PC-3 (cell line): ENCODE measurements around the gene FAM200B. TPM values are rescaled to one million over a fixed set of nuclear protein-coding genes. Genes with fewer than 3 reads are reported as not detected.

Experiments
- ATAC-seq: fragments of 200-7000 bp; cut with Tn5 transposase; 2 replicates; pipeline ENCODE4 v1.9.1; 2020; ENCODE audit warnings: mild to moderate bottlenecking, moderate library complexity
- BruUV-seq: library from RNA; stranded (reverse); fragments of 400-500 nt; replicated peaks from 2 replicates; lab custom pipeline; 2021; lab: Mats Ljungman, UMichigan
- CTCF ChIA-PET: fragments of 300-600 bp; sonication (Branson Sonifier 250); formaldehyde crosslinking; loops from one replicate; lab custom pipeline; 2022; ENCODE audit warnings: antibody characterized with exemption; lab: Charles Lee
- POLR2A ChIA-PET: fragments of 300-600 bp; sonication (Branson Sonifier 250); formaldehyde crosslinking; loops from one replicate; lab custom pipeline; 2022; ENCODE audit warnings: antibody characterized with exemption; ENCODE audit not compliant: unreplicated experiment; lab: Charles Lee
- DNase-seq: peaks from one replicate; pipeline ENCODE4 v3.0.0-alpha.2; 2015
- H2AFZ ChIP-seq: fragments of 300-600 bp; sonication (generic); 2 replicates; pipeline ENCODE4 v1.6.0; 2016; ENCODE audit warnings: antibody characterized with exemption, low read length
- H3F3A ChIP-seq: fragments of 300-600 bp; sonication (generic); one replicate; pipeline ENCODE4 v1.6.0; 2017; ENCODE audit warnings: antibody characterized with exemption, low read length, control low read depth, mild to moderate bottlenecking; ENCODE audit not compliant: unreplicated experiment
- H3K27ac ChIP-seq: fragments of 300-600 bp; sonication (generic); 2 replicates; pipeline ENCODE4 v1.5.1; 2016; ENCODE audit warnings: mild to moderate bottlenecking, low read length
- H3K27me3 ChIP-seq: fragments of 300-600 bp; sonication (generic); 2 replicates; pipeline ENCODE4 v1.6.1; 2016; ENCODE audit warnings: low read length, mixed read lengths
- H3K36me3 ChIP-seq: fragments of 300-600 bp; sonication (generic); 2 replicates; pipeline ENCODE4 v1.6.1; 2016; ENCODE audit warnings: low read depth, mixed run types, low read length, mixed read lengths
- H3K4me1 ChIP-seq: fragments of 300-600 bp; sonication (generic); 2 replicates; pipeline ENCODE4 v1.5.1; 2016; ENCODE audit warnings: low read length; ENCODE audit not compliant: insufficient read depth
- H3K4me2 ChIP-seq: fragments of 300-600 bp; sonication (generic); 2 replicates; pipeline ENCODE4 v1.6.0; 2016; ENCODE audit warnings: low read length
- H3K4me3 ChIP-seq: fragments of 300-600 bp; sonication (generic); 2 replicates; pipeline ENCODE4 v1.5.1; 2016; ENCODE audit warnings: mild to moderate bottlenecking, low read length, mixed read lengths
- H3K79me2 ChIP-seq: fragments of 300-600 bp; sonication (generic); 2 replicates; pipeline ENCODE4 v1.6.1; 2017; ENCODE audit warnings: low read length, mixed read lengths
- H3K9ac ChIP-seq: fragments of 300-600 bp; sonication (generic); 2 replicates; pipeline ENCODE4 v1.6.0; 2016; ENCODE audit warnings: mild to moderate bottlenecking, low read length
- H3K9me2 ChIP-seq: fragments of 300-600 bp; sonication (generic); replicated peaks from 2 replicates; pipeline ENCODE4 v1.6.1; 2016; ENCODE audit warnings: mixed run types, low read length, mixed read lengths
- H3K9me3 ChIP-seq: fragments of 300-600 bp; sonication (generic); 2 replicates; pipeline ENCODE4 v1.6.1; 2016; ENCODE audit warnings: low read length, mixed read lengths
- H4K20me1 ChIP-seq: fragments of 300-600 bp; sonication (generic); 2 replicates; pipeline ENCODE4 v1.6.1; 2016; ENCODE audit warnings: low read length, mixed read lengths
- EZH2 ChIP-seq: fragments of 300-600 bp; sonication (generic); IDR thresholded peaks from one replicate; pipeline ENCODE4 v1.6.1; 2017; ENCODE audit warnings: antibody characterized with exemption, mild to moderate bottlenecking, low read length; ENCODE audit not compliant: unreplicated experiment
- EZH2phosphoT487 ChIP-seq: fragments of 300-600 bp; sonication (generic); IDR thresholded peaks from 2 replicates; pipeline ENCODE4 v1.6.1; 2018; ENCODE audit warnings: mild to moderate bottlenecking, antibody characterized with exemption, low read length, borderline replicate concordance
- intact Hi-C: fragments of 100-400 bp; cut with micrococcal nuclease; formaldehyde crosslinking; loops from 2 replicates; pipeline ENCODE4 v1.9.0; 2023
- total RNA-seq: library from RNA; depleted of rRNA; stranded (reverse); fragments of >200 nt; gene quantifications from 2 replicates; pipeline ENCODE4 v1.2.3, GENCODE V29; 2014
- TF ChIP-seq, protein P1 (sequence below): fragments of 300-600 bp; sonication (generic); conservative IDR thresholded peaks from 2 replicates; pipeline ENCODE4 v1.5.1; 2017; ENCODE audit warnings: antibody characterized with exemption, low read depth, mild to moderate bottlenecking, low read length

The FAM200B gene
- total RNA-seq, 1 experiment from 2014 or later, result 20.1 TPM

GRCh38 chr4:15675356-15675755 is 6.3 kb upstream of the FAM200B start:
- Histone ChIP-seq H3K4me1 (peaks cover 34% of the 10 kb centered on the region), H3K36me3 (no peaks in the 10 kb centered on the region), H2AFZ (no peak overlapping the region), H3F3A (no peaks in the 10 kb centered on the region), H3K9ac (no peak overlapping the region), H3K4me2 (no peak overlapping the region), H3K27ac (no peak overlapping the region), H3K79me2 (peaks cover 90% of the 10 kb centered on the region), H3K4me3 (no peak overlapping the region), H3K9me3 (no peaks in the 10 kb centered on the region), H3K27me3 (no peaks in the 10 kb centered on the region), H3K9me2 (no peaks in the 10 kb centered on the region), H4K20me1 (no peaks in the 10 kb centered on the region)
- DNase-seq (no peak), ATAC-seq (no peak)
- intact Hi-C loops, result no loop called here
- BruUV-seq, result no TSS peak
- no peak for TF ChIP-seq EZH2phosphoT487
- no peak for TF ChIP-seq EZH2
- TF ChIP-seq, protein P1, sequence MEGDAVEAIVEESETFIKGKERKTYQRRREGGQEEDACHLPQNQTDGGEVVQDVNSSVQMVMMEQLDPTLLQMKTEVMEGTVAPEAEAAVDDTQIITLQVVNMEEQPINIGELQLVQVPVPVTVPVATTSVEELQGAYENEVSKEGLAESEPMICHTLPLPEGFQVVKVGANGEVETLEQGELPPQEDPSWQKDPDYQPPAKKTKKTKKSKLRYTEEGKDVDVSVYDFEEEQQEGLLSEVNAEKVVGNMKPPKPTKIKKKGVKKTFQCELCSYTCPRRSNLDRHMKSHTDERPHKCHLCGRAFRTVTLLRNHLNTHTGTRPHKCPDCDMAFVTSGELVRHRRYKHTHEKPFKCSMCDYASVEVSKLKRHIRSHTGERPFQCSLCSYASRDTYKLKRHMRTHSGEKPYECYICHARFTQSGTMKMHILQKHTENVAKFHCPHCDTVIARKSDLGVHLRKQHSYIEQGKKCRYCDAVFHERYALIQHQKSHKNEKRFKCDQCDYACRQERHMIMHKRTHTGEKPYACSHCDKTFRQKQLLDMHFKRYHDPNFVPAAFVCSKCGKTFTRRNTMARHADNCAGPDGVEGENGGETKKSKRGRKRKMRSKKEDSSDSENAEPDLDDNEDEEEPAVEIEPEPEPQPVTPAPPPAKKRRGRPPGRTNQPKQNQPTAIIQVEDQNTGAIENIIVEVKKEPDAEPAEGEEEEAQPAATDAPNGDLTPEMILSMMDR, result no peak
- POLR2A ChIA-PET, result no interaction called here
- CTCF ChIA-PET, result no interaction called here

DNA sequence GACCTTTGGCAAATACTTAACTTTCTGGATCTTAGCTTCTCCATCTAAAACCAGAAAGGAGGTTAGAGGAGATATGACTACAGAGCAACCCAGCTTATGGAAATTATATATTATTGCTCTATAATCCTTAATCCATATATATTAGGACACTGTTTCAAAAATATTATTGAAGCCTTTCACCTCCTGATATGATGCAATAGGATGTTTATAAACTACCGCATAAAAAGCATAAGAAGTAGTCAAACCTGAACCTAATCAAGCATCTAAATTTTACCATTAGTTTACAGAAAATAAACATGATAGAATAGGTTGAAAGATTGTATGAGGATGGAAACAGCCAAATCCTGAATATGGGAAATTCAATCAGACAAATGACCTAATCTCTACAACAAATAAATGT is 5.6 kb upstream of the FAM200B start:
- no TSS peak for BruUV-seq
- Histone ChIP-seq H3K9ac (no peak overlapping the region), H4K20me1 (no peaks in the 10 kb centered on the region), H3K27me3 (no peaks in the 10 kb centered on the region), H3F3A (no peaks in the 10 kb centered on the region), H3K4me1 (peaks cover 34% of the 10 kb centered on the region), H3K79me2 (peaks cover 96% of the 10 kb centered on the region), H2AFZ (no peak overlapping the region), H3K36me3 (no peaks in the 10 kb centered on the region), H3K4me2 (no peak overlapping the region), H3K4me3 (no peak overlapping the region), H3K9me3 (no peaks in the 10 kb centered on the region), H3K27ac (no peak overlapping the region), H3K9me2 (no peaks in the 10 kb centered on the region)
- DNase-seq, result no peak
- intact Hi-C loops, result no loop called here
- TF ChIP-seq EZH2 (no peak), EZH2phosphoT487 (no peak)
- TF ChIP-seq, protein P1, result no peak
- CTCF ChIA-PET, result no interaction called here
- no peak for ATAC-seq
- POLR2A ChIA-PET, result no interaction called here

DNA sequence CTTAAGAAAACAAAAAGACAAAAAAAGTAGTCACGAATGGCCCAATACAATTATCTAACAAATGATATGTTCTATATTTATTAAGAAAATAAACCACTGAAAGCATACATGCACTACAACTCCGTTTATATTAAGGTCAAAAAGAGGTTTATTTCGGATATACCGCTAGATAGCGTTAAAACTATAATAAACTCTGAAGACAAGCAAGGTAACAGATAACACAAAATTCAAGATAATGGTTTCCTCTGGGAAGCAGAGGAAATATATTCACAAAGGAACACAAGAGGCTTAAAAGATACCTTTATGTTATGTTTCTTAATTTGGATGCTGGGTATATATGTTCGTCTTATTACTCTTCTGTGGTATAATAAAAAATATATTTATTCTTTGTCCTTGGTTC is 4.7 kb upstream of the FAM200B start:
- H3K4me3 ChIP-seq, result no peak overlapping the region
- no peaks in the 10 kb centered on the region for H3K9me3 ChIP-seq
- peaks cover 34% of the 10 kb centered on the region for H3K4me1 ChIP-seq
- intact Hi-C loops, result no loop called here
- no peaks in the 10 kb centered on the region for H3K36me3 ChIP-seq
- ChIA-PET POLR2A (no interaction called here), CTCF (no interaction called here)
- no peaks in the 10 kb centered on the region for H3K27me3 ChIP-seq
- H3K27ac ChIP-seq, result peak overlapping the region; percentile 60; the same call in 1 of the 2 replicates
- H3K4me2 ChIP-seq, result peak overlapping the region; percentile 98; the same call in 1 of the 2 replicates
- no peaks in the 10 kb centered on the region for H3F3A ChIP-seq
- H4K20me1 ChIP-seq, result no peaks in the 10 kb centered on the region
- no peaks in the 10 kb centered on the region for H3K9me2 ChIP-seq
- H2AFZ ChIP-seq, result no peak overlapping the region
- no peak overlapping the region for H3K9ac ChIP-seq
- TF ChIP-seq EZH2phosphoT487, result no peak
- no peak for TF ChIP-seq EZH2
- DNase-seq (no peak), ATAC-seq (no peak)
- BruUV-seq, result no TSS peak
- H3K79me2 ChIP-seq, result peaks cover 93% of the 10 kb centered on the region
